ENCODE data around the gene PARD3.

GRCh38 chr10:34273340-34273739 lies 541.8 kb downstream of the PARD3 start:
- TF ChIP-seq CTCF (IDR thresholded peaks at IDR 0.05; ENCODE audit: borderline replicate concordance, extremely low read depth, low read length, poor library complexity, severe bottlenecking) (no peak), EZH2 (IDR thresholded peaks at IDR 0.05; ENCODE audit: borderline replicate concordance, low read depth, low read length, severe bottlenecking) (no peak)
